WTC11 (cell line): Measurements from ENCODE around the gene SAMD8. TPM values are rescaled to one million over a fixed set of nuclear protein-coding genes. Genes with fewer than 3 reads are reported as not detected.

Source experiments
- ATAC-seq: fragments of 200-7000 bp; cut with Tn5 transposase; 2 replicates; pipeline ENCODE4 v1.10.0; 2021; ENCODE audit warnings: mild to moderate bottlenecking, moderate library complexity
- Bru-seq: library from RNA; stranded (reverse); fragments of 400-500 nt; gene quantifications from one replicate; lab custom pipeline; 2021; lab: Mats Ljungman, UMichigan
- CTCF ChIA-PET: fragments of 300-600 bp; sonication (Branson Sonifier 250); formaldehyde crosslinking; loops from one replicate; lab custom pipeline; 2021; ENCODE audit warnings: antibody characterized with exemption; lab: Charles Lee
- POLR2A ChIA-PET: fragments of 350-600 bp; sonication (Branson Sonifier 250); formaldehyde crosslinking; loops from one replicate; lab custom pipeline; 2021; ENCODE audit warnings: antibody characterized with exemption; lab: Charles Lee
- DNase-seq: peaks from one replicate; pipeline ENCODE4 v3.0.0; 2021; ENCODE audit warnings: low spot score
- H3K27ac Mint-ChIP-seq: 2 replicates; pipeline ENCODE4 v1.8.0; 2021; ENCODE audit warnings: mixed read lengths
- H3K27me3 Mint-ChIP-seq: 2 replicates; pipeline ENCODE4 v1.8.0; 2021; ENCODE audit warnings: low read depth, mild to moderate bottlenecking, moderate library complexity, mixed read lengths
- H3K36me3 Mint-ChIP-seq: 2 replicates; pipeline ENCODE4 v1.8.0; 2021; ENCODE audit warnings: mixed read lengths
- H3K4me1 Mint-ChIP-seq: 2 replicates; pipeline ENCODE4 v1.8.0; 2022; ENCODE audit warnings: mixed read lengths
- H3K4me3 Mint-ChIP-seq: 2 replicates; pipeline ENCODE4 v1.8.0; 2021; ENCODE audit warnings: mild to moderate bottlenecking, moderate library complexity, mixed read lengths
- H3K9me3 Mint-ChIP-seq: 2 replicates; pipeline ENCODE4 v1.8.0; 2021; ENCODE audit warnings: mixed read lengths
- ELF4 ChIP-seq: sonication (generic); formaldehyde crosslinking; IDR thresholded peaks from 2 replicates; pipeline ENCODE4 v1.8.1; 2022; ENCODE audit warnings: low read depth, mild to moderate bottlenecking, moderate library complexity, missing genetic modification reagents
- ERG ChIP-seq: fragments of 250-450 bp; sonication (Bioruptor Pico); IDR thresholded peaks from 2 replicates; pipeline ENCODE4 v1.8.0; 2021; ENCODE audit warnings: mild to moderate bottlenecking
- FOXP4 ChIP-seq: sonication (generic); formaldehyde crosslinking; IDR thresholded peaks from 2 replicates; pipeline ENCODE4 v1.8.0; 2022; ENCODE audit warnings: mild to moderate bottlenecking, missing genetic modification reagents
- GTF2I ChIP-seq: fragments of 250-450 bp; sonication (Bioruptor Pico); conservative IDR thresholded peaks from 2 replicates; pipeline ENCODE4 v1.4.0; 2021; ENCODE audit warnings: mild to moderate bottlenecking
- IRF2 ChIP-seq: sonication (generic); formaldehyde crosslinking; IDR thresholded peaks from 2 replicates; pipeline ENCODE4 v1.8.0; 2022; ENCODE audit warnings: low read depth, missing genetic modification reagents, borderline replicate concordance
- JAZF1 ChIP-seq: fragments of 250-450 bp; sonication (Bioruptor Pico); IDR thresholded peaks from 2 replicates; pipeline ENCODE4 v1.9.0; 2021; ENCODE audit warnings: moderate library complexity, mild to moderate bottlenecking, inconsistent platforms
- JUN ChIP-seq: sonication (generic); formaldehyde crosslinking; IDR thresholded peaks from 2 replicates; pipeline ENCODE4 v1.8.0; 2023; ENCODE audit warnings: mild to moderate bottlenecking, missing genetic modification reagents
- MYBL2 ChIP-seq: sonication (generic); formaldehyde crosslinking; IDR thresholded peaks from 2 replicates; pipeline ENCODE4 v1.8.1; 2023; ENCODE audit warnings: mild to moderate bottlenecking, moderate library complexity, missing genetic modification reagents
- NFYB ChIP-seq: sonication (generic); formaldehyde crosslinking; conservative IDR thresholded peaks from 2 replicates; pipeline ENCODE4 v1.8.0; 2022; ENCODE audit warnings: low read depth, missing genetic modification reagents
- NR3C1 ChIP-seq: sonication (generic); formaldehyde crosslinking; conservative IDR thresholded peaks from 2 replicates; pipeline ENCODE4 v1.8.1; 2023; ENCODE audit warnings: low read depth, mild to moderate bottlenecking, missing genetic modification reagents
- PRRX2 ChIP-seq: fragments of 250-450 bp; sonication (Bioruptor Pico); IDR thresholded peaks from 2 replicates; pipeline ENCODE4 v1.8.0; 2021; ENCODE audit warnings: mild to moderate bottlenecking
- RELA ChIP-seq: sonication (generic); formaldehyde crosslinking; IDR thresholded peaks from 2 replicates; pipeline ENCODE4 v1.8.1; 2022; ENCODE audit warnings: missing genetic modification reagents, mild to moderate bottlenecking, borderline replicate concordance
- SMAD3 ChIP-seq: sonication (generic); formaldehyde crosslinking; IDR thresholded peaks from 2 replicates; pipeline ENCODE4 v1.8.0; 2022; ENCODE audit warnings: missing genetic modification reagents, mild to moderate bottlenecking, borderline replicate concordance
- SMAD4 ChIP-seq: sonication (generic); formaldehyde crosslinking; IDR thresholded peaks from 2 replicates; pipeline ENCODE4 v1.8.0; 2022; ENCODE audit warnings: mild to moderate bottlenecking, missing genetic modification reagents
- TCF7 ChIP-seq: sonication (generic); formaldehyde crosslinking; IDR thresholded peaks from 2 replicates; pipeline ENCODE4 v1.8.0; 2022; ENCODE audit warnings: mild to moderate bottlenecking, low read depth, missing genetic modification reagents, moderate library complexity
- TP53 ChIP-seq: sonication (generic); formaldehyde crosslinking; IDR thresholded peaks from 2 replicates; pipeline ENCODE4 v1.8.1; 2023; ENCODE audit warnings: mild to moderate bottlenecking, missing genetic modification reagents
- ZNF219 ChIP-seq: sonication (generic); formaldehyde crosslinking; IDR thresholded peaks from 2 replicates; pipeline ENCODE4 v1.8.0; 2023; ENCODE audit warnings: missing genetic modification reagents, mild to moderate bottlenecking, borderline replicate concordance
- ZNF232 ChIP-seq: sonication (generic); formaldehyde crosslinking; IDR thresholded peaks from 2 replicates; pipeline ENCODE4 v1.8.0; 2022; ENCODE audit warnings: mild to moderate bottlenecking, missing genetic modification reagents
- ZNF263 ChIP-seq: sonication (generic); formaldehyde crosslinking; IDR thresholded peaks from 2 replicates; pipeline ENCODE4 v1.8.1; 2022; ENCODE audit warnings: low read depth, mild to moderate bottlenecking, moderate library complexity, missing genetic modification reagents
- ZNF396 ChIP-seq: fragments of 250-450 bp; sonication (Bioruptor Pico); IDR thresholded peaks from 2 replicates; pipeline ENCODE4 v1.8.0; 2021; ENCODE audit warnings: mild to moderate bottlenecking, moderate library complexity, borderline replicate concordance
- ZNF671 ChIP-seq: fragments of 250-450 bp; sonication (Bioruptor Pico); IDR thresholded peaks from 2 replicates; pipeline ENCODE4 v1.8.0; 2021; ENCODE audit warnings: mild to moderate bottlenecking
- long read RNA-seq, 3 experiments: library from RNA in 1 of 3; library from capped mRNA in 1 of 3; library from polyadenylated mRNA in 1 of 3; unstranded in 2 of 3; stranded (forward) in 1 of 3; transcript quantifications; one replicate each; pipeline ENCODE4 v2.0.0, GENCODE V29; 2021
- total RNA-seq: library from RNA; stranded (reverse); gene quantifications from 3 replicates; pipeline ENCODE4 v1.2.3, GENCODE V29; 2021
- TF ChIP-seq, protein P1 (sequence below): sonication (generic); formaldehyde crosslinking; IDR thresholded peaks from 2 replicates; pipeline ENCODE4 v1.8.1; 2023; ENCODE audit warnings: mild to moderate bottlenecking, missing genetic modification reagents, moderate library complexity
- TF ChIP-seq, protein P2 (sequence below): sonication (generic); formaldehyde crosslinking; IDR thresholded peaks from 2 replicates; pipeline ENCODE4 v1.8.1; 2022; ENCODE audit warnings: low read depth, mild to moderate bottlenecking, moderate library complexity, missing genetic modification reagents, borderline replicate concordance
- TF ChIP-seq, protein P3 (sequence below): fragments of 250-450 bp; sonication (Bioruptor Pico); conservative IDR thresholded peaks from 2 replicates; pipeline ENCODE4 v1.9.0; 2021; ENCODE audit warnings: mild to moderate bottlenecking
- TF ChIP-seq, protein P4 (sequence below): sonication (generic); formaldehyde crosslinking; IDR thresholded peaks from 2 replicates; pipeline ENCODE4 v1.8.1; 2023; ENCODE audit warnings: mild to moderate bottlenecking, moderate library complexity, missing genetic modification reagents
- TF ChIP-seq, protein P5 (sequence below): sonication (generic); formaldehyde crosslinking; IDR thresholded peaks from 2 replicates; pipeline ENCODE4 v1.8.1; 2023; ENCODE audit warnings: mild to moderate bottlenecking, missing genetic modification reagents

SAMD8 gene
- total RNA-seq = 20.9 to 23.0 TPM (median 21.7 TPM) in 3 replicates
- percentile 75 among the genes with signal in this experiment for Bru-seq, nascent RNA
- long read RNA-seq, experiment 1, transcript SAMD8-202 (6 exons, 1,654 nt) = major isoform, 21 of 72 reads
- long read RNA-seq, experiment 1, partial matches to known transcripts = 29 of 72 reads
- long read RNA-seq, experiment 1, other reads (novel, unspliced or antisense) = 22 of 72 reads
- long read RNA-seq, experiment 2, partial matches to known transcripts = 2 of 19 reads
- long read RNA-seq, experiment 2, other reads (novel, unspliced or antisense) = 16 of 19 reads
- long read RNA-seq, experiment 3, partial matches to known transcripts = 0 of 2 reads
- long read RNA-seq, experiment 3, other reads (novel, unspliced or antisense) = 1 of 2 reads

DNA sequence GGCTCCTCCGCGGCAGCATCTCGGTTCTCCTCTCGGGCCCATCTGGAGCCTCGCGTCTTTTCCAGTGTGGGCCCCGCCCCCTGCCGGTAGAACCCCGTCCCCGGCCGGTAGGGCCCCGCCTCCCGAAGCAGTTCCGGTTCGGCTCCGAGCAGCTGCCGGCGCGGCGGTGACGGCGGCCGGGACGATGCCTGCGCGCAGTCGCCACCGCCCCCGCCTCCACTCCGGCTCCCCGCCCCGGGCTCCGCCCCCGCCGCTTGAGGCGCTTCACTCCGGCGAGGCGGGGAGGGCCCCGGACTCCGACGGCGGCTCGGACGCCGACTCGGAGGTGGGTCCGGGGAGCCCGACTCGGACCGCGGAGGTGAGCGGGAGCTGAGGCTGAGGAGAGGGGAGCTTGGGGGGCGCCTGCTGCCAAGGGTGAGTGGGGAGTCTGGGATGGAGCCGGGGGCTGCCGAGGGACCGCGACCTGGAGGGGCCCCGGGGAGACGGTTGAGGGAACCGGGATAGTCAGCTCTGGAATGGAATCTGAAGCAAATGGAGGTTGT, at the start of gene SAMD8:
Gene SAMD8, plus strand, starts transcription at position 292 of the 542 bp plus-strand sequence. CDS start 38,873 bp downstream, outside the sequence.
- ChIA-PET CTCF (interaction anchor here (1.1 to 2.4 kb wide), 7 partner anchors 11 to 124 kb away, joined by 3 to 13 read pairs (median 6); partner anchors contain the start of gene COMTD1), POLR2A (interaction anchor here (0.5 to 2.0 kb wide), 5 partner anchors 75 to 126 kb away, joined by 3 to 14 read pairs (median 4); partner anchors contain the start of genes COMTD1 and VDAC2)
- Mint-ChIP-seq H3K27me3 (no peaks in the 10 kb centered on the region), H3K36me3 (no peaks in the 10 kb centered on the region), H3K4me1 (peaks cover 53% of the 10 kb centered on the region), H3K4me3 (peak within 1 kb of the TSS; percentile 97), H3K27ac (peak within 1 kb of the TSS; percentile 99), H3K9me3 (no peaks in the 10 kb centered on the region)
- DNase-seq (peak; percentile 98), ATAC-seq (no peak)
- no peak for TF ChIP-seq PRRX2
- 0 out of 2 replicates have a peak, but pooled peaks have one; percentile 25 for TF ChIP-seq ZNF263 (CRISPR knock-in tag)
- no peak for TF ChIP-seq ZNF219 (CRISPR knock-in tag)
- TF ChIP-seq, protein P1, sequence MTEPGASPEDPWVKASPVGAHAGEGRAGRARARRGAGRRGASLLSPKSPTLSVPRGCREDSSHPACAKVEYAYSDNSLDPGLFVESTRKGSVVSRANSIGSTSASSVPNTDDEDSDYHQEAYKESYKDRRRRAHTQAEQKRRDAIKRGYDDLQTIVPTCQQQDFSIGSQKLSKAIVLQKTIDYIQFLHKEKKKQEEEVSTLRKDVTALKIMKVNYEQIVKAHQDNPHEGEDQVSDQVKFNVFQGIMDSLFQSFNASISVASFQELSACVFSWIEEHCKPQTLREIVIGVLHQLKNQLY (CRISPR knock-in tag) = no peak
- peak; percentile 18; the same call in 1 of the 2 replicates for TF ChIP-seq FOXP4 (CRISPR knock-in tag)
- TF ChIP-seq, protein P2, sequence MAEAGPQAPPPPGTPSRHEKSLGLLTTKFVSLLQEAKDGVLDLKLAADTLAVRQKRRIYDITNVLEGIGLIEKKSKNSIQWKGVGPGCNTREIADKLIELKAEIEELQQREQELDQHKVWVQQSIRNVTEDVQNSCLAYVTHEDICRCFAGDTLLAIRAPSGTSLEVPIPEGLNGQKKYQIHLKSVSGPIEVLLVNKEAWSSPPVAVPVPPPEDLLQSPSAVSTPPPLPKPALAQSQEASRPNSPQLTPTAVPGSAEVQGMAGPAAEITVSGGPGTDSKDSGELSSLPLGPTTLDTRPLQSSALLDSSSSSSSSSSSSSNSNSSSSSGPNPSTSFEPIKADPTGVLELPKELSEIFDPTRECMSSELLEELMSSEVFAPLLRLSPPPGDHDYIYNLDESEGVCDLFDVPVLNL (CRISPR knock-in tag) = no peak
- no peak for TF ChIP-seq SMAD4
- no peak for TF ChIP-seq ZNF232 (CRISPR knock-in tag)
- TF ChIP-seq, protein P3, sequence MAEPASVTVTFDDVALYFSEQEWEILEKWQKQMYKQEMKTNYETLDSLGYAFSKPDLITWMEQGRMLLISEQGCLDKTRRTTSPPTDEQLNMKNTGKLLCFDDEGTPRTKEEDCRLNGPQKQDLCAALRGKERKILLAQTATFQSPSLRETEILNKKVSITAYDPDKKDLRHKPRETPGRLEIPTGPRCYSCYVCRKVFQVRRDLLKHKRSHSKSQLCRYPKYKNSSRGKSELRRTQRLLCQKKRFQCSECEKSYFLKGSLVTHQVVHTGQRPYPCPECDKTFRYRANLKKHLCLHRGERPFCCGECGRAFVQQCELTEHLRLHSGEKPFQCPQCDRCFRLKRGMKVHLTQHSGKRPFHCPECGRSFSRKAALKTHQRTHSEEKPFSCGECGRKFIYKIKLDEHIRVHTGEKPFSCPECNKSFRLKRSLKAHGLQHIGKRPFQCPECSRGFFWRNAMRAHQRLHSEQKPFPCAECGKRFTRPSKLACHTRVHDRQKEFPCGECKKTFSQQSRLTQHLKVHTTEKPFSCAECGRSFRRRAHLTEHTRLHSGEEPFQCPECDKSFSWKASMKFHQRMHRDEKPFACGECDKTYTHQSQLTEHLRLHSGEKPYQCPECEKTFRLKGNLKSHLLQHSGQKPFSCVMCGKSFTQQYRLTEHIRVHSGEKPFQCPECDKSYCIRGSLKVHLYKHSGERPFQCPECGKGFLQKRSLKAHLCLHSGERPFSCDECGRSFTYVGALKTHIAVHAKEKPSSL = no peak
- no peak for TF ChIP-seq ZNF671 (CRISPR knock-in tag)
- no peak for TF ChIP-seq ZNF396 (CRISPR knock-in tag)
- no peak for TF ChIP-seq ERG (CRISPR knock-in tag)
- no peak for TF ChIP-seq TCF7 (CRISPR knock-in tag)
- no peak for TF ChIP-seq IRF2
- TF ChIP-seq, protein P4, sequence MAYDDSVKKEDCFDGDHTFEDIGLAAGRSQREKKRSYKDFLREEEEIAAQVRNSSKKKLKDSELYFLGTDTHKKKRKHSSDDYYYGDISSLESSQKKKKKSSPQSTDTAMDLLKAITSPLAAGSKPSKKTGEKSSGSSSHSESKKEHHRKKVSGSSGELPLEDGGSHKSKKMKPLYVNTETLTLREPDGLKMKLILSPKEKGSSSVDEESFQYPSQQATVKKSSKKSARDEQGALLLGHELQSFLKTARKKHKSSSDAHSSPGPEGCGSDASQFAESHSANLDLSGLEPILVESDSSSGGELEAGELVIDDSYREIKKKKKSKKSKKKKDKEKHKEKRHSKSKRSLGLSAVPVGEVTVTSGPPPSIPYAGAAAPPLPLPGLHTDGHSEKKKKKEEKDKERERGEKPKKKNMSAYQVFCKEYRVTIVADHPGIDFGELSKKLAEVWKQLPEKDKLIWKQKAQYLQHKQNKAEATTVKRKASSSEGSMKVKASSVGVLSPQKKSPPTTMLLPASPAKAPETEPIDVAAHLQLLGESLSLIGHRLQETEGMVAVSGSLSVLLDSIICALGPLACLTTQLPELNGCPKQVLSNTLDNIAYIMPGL (CRISPR knock-in tag) = peak; percentile 88; the same call in 1 of the 2 replicates
- no peak for TF ChIP-seq SMAD3 (CRISPR knock-in tag)
- no peak for TF ChIP-seq NR3C1
- TF ChIP-seq JAZF1 = no peak
- TF ChIP-seq, protein P5, sequence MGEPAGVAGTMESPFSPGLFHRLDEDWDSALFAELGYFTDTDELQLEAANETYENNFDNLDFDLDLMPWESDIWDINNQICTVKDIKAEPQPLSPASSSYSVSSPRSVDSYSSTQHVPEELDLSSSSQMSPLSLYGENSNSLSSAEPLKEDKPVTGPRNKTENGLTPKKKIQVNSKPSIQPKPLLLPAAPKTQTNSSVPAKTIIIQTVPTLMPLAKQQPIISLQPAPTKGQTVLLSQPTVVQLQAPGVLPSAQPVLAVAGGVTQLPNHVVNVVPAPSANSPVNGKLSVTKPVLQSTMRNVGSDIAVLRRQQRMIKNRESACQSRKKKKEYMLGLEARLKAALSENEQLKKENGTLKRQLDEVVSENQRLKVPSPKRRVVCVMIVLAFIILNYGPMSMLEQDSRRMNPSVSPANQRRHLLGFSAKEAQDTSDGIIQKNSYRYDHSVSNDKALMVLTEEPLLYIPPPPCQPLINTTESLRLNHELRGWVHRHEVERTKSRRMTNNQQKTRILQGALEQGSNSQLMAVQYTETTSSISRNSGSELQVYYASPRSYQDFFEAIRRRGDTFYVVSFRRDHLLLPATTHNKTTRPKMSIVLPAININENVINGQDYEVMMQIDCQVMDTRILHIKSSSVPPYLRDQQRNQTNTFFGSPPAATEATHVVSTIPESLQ (CRISPR knock-in tag) = no peak
- TF ChIP-seq TP53 = no peak
- TF ChIP-seq NFYB = no peak
- no peak; the same call in 1 of the 2 replicates for TF ChIP-seq GTF2I
- no peak for TF ChIP-seq MYBL2 (CRISPR knock-in tag)
- no peak for TF ChIP-seq JUN (CRISPR knock-in tag)
- TF ChIP-seq ELF4 (CRISPR knock-in tag) = no peak
- no peak for TF ChIP-seq RELA
